ENCODE measurements around the gene TAP1. TPM values are rescaled to one million over a fixed set of nuclear protein-coding genes. Genes with fewer than 3 reads are reported as not detected.

Gene TAP1
- total and polyA plus RNA-seq, 2 donors (not counting 1 experiment from before 2014, with no cell fraction given): 126 to 184 TPM

DNA sequence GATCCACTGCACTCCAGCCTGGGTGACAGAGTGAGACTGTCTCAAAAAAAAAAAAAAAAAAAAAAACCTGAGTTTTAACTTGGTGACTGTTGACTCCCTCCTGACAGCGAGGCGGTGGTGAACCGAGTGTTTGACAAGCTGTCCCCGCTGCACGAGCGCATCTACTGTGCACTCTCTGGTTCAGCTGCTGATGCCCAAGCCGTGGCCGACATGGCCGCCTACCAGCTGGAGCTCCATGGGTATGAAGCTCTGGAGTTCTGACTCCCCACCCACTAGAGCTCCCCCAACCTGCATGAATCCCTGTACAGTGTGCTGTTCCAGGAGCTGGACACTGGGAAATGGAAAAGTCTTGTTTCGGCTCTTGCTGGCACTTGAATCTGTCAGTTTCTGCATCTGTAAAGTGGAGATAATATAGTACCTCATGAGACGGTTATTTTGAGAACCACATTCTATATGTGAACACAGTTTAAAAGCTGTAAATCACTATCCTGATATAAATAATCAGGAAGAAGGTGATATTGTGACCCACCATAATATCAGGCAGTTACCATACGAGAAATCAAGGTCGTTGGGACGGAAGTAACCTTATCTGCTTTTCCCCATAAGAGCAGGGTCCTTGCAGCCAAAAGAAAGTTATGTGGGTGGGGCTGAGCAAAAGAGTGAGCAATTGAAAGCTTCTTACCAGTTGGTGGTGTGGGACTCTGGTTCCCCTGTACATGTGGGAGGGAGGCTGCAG lies 3.8 kb upstream of the TAP1 start:
- ChIA-PET POLR2A (interaction anchor here (0.6 to 6.4 kb wide), 3 partner anchors 11 to 113 kb away, joined by 3 to 282 read pairs (median 4); partner anchors contain the start of genes PSMB8 and TAP2), CTCF (interaction anchor here (0.7 to 8.1 kb wide), 7 partner anchors 11 to 135 kb away, joined by 3 to 359 read pairs (median 6); partner anchors contain the start of genes HLA-DMB, PSMB8 and TAP2)
- DNase-seq (no peak), ATAC-seq (ENCODE audit: low read depth) (no peak)
- Histone ChIP-seq H3K9ac (ENCODE audit: low read length) (no peak overlapping the region), H3K4me2 (replicated peaks; ENCODE audit: low read depth, low read length, poor library complexity, severe bottlenecking) (peak overlapping the region; percentile 55), H3K4me1 (ENCODE audit: control insufficient read depth in 2 of 2, insufficient read depth in 2 of 2, low read length in 2 of 2) (peaks cover 31 to 40% of the 10 kb centered on the region in 2 donors), H3K27me3 (replicated peaks in 1 of 4; ENCODE audit: control extremely low read depth in 1 of 4, control insufficient read depth in 3 of 4, insufficient read depth in 4 of 4, low read length in 3 of 4) (no peaks in the 10 kb centered on the region), H3K4me3 (ENCODE audit: control extremely low read depth in 1 of 5, extremely low read depth in 1 of 5, insufficient read depth in 1 of 5, low read depth in 2 of 5, low read length in 4 of 5) (no peak overlapping the region), H4K20me1 (ENCODE audit: control insufficient read depth, insufficient read depth, low read length, poor library complexity, severe bottlenecking) (peaks cover 3% of the 10 kb centered on the region), H3K9me3 (ENCODE audit: control extremely low read depth in 1 of 3, control insufficient read depth in 2 of 3, insufficient read depth in 1 of 3, low read length in 2 of 3) (no peaks in the 10 kb centered on the region), H3K79me2 (ENCODE audit: control insufficient read depth, insufficient read depth, low read length) (peaks cover 80% of the 10 kb centered on the region), H2AFZ (ENCODE audit: insufficient read depth, low read depth, low read length, poor library complexity, severe bottlenecking) (no peak overlapping the region), H3K36me3 (replicated peaks in 1 of 2; ENCODE audit: control extremely low read depth in 1 of 2, control insufficient read depth in 1 of 2, extremely low read depth in 1 of 2, insufficient read depth in 2 of 2, low read length in 1 of 2) (peaks cover 22 to 63% of the 10 kb centered on the region in 2 experiments), H3K27ac (ENCODE audit: low read length in 2 of 2) (peak overlapping the region in 1 of 2 donors; percentile 13)
- Mint-ChIP-seq H3K4me3 (peak overlapping the region; percentile 26), H3K27me3 (no peaks in the 10 kb centered on the region), H3K27ac (peak overlapping the region; percentile 72), H3K4me1 (peaks cover 62% of the 10 kb centered on the region), H3K9me3 (ENCODE audit: insufficient read depth) (no peaks in the 10 kb centered on the region)
- intact Hi-C loops (cut with micrococcal nuclease): no loop called here
- 95% methylated on average over 9 of the region's 14 CpGs for WGBS (ENCODE audit: insufficient coverage)
- TF ChIP-seq, protein P1, sequence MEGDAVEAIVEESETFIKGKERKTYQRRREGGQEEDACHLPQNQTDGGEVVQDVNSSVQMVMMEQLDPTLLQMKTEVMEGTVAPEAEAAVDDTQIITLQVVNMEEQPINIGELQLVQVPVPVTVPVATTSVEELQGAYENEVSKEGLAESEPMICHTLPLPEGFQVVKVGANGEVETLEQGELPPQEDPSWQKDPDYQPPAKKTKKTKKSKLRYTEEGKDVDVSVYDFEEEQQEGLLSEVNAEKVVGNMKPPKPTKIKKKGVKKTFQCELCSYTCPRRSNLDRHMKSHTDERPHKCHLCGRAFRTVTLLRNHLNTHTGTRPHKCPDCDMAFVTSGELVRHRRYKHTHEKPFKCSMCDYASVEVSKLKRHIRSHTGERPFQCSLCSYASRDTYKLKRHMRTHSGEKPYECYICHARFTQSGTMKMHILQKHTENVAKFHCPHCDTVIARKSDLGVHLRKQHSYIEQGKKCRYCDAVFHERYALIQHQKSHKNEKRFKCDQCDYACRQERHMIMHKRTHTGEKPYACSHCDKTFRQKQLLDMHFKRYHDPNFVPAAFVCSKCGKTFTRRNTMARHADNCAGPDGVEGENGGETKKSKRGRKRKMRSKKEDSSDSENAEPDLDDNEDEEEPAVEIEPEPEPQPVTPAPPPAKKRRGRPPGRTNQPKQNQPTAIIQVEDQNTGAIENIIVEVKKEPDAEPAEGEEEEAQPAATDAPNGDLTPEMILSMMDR (IDR thresholded peaks at IDR 0.05): no peak

DNA sequence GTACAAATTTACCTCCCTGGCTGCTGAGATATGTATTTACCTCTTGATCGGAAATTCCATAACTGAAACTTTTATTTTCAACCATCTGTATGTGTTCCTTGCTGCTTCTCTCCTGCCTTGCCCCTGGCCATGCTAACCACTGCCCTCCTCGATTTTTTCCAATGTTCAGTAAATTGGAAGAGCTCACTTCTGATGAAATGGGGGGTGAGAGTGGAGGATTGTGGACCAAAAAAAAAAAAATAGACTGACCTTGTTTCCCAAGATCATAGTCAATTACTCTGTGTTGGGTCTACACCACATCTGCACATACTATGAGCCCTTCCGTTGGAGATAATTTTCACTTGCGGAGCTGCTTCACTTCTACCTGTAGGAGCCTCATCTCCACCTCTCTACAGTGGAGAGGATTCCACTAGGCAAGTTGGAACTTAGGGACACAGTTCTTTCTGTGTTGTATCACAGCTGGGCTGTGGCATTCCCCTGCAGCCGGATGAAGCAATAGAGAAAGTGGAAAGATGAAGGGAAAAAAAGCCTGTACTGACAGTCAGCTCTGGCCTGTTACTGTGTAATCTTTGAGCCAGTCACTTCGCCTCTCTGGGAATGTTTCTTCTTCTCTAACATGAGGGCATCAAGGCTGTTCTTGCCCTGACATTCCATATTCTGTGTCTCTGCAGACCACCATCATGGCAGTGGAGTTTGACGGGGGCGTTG lies 2.1 kb upstream of the TAP1 start:
- WGBS (ENCODE audit: insufficient coverage): 74% methylated on average over 4 of the region's 8 CpGs
- H3K79me2 ChIP-seq (ENCODE audit: control insufficient read depth, insufficient read depth, low read length): peaks cover 94% of the 10 kb centered on the region
- H4K20me1 ChIP-seq (ENCODE audit: control insufficient read depth, insufficient read depth, low read length, poor library complexity, severe bottlenecking): peaks cover 9% of the 10 kb centered on the region
- DNase-seq: no peak
- H3K4me2 ChIP-seq (replicated peaks; ENCODE audit: low read depth, low read length, poor library complexity, severe bottlenecking): peak overlapping the region; percentile 82
- peaks cover 73% of the 10 kb centered on the region for H3K4me1 Mint-ChIP-seq
- peak overlapping the region; percentile 100 for H3K27ac Mint-ChIP-seq
- no peaks in the 10 kb centered on the region for H3K9me3 ChIP-seq (ENCODE audit: control extremely low read depth in 1 of 3, control insufficient read depth in 2 of 3, insufficient read depth in 1 of 3, low read length in 2 of 3)
- CTCF ChIA-PET: interaction anchor here (1.0 to 8.1 kb wide), 13 partner anchors 8 to 159 kb away, joined by 3 to 359 read pairs (median 4); partner anchors contain the start of genes PSMB8 and TAP2
- no peak overlapping the region for H2AFZ ChIP-seq (ENCODE audit: insufficient read depth, low read depth, low read length, poor library complexity, severe bottlenecking)
- H3K4me3 Mint-ChIP-seq: peak overlapping the region; percentile 99
- no peaks in the 10 kb centered on the region for H3K9me3 Mint-ChIP-seq (ENCODE audit: insufficient read depth)
- no peak for ATAC-seq (ENCODE audit: low read depth)
- H3K27me3 Mint-ChIP-seq: no peaks in the 10 kb centered on the region
- peak overlapping the region in 1 of 2 donors; percentile 99 for H3K27ac ChIP-seq (ENCODE audit: low read length in 2 of 2)
- peaks cover 48 to 56% of the 10 kb centered on the region in 2 donors for H3K4me1 ChIP-seq (ENCODE audit: control insufficient read depth in 2 of 2, insufficient read depth in 2 of 2, low read length in 2 of 2)
- no peaks in the 10 kb centered on the region for H3K27me3 ChIP-seq (replicated peaks in 1 of 4; ENCODE audit: control extremely low read depth in 1 of 4, control insufficient read depth in 3 of 4, insufficient read depth in 4 of 4, low read length in 3 of 4)
- POLR2A ChIA-PET: interaction anchor here (0.7 to 6.4 kb wide), 4 partner anchors 12 to 117 kb away, joined by 5 to 282 read pairs (median 16); partner anchors contain the start of genes PSMB8 and TAP2
- H3K36me3 ChIP-seq (replicated peaks in 1 of 2; ENCODE audit: control extremely low read depth in 1 of 2, control insufficient read depth in 1 of 2, extremely low read depth in 1 of 2, insufficient read depth in 2 of 2, low read length in 1 of 2): peaks cover 26 to 66% of the 10 kb centered on the region in 2 experiments
- H3K9ac ChIP-seq (ENCODE audit: low read length): peak overlapping the region; percentile 99
- intact Hi-C loops (cut with micrococcal nuclease): no loop called here
- peak overlapping the region in 4 of 5 experiments; percentile 92 to 98 (median 96) for H3K4me3 ChIP-seq (ENCODE audit: control extremely low read depth in 1 of 5, extremely low read depth in 1 of 5, insufficient read depth in 1 of 5, low read depth in 2 of 5, low read length in 4 of 5)
- TF ChIP-seq, protein P1 (IDR thresholded peaks at IDR 0.05): no peak
- no peak for TF ChIP-seq EZH2 (IDR thresholded peaks at IDR 0.05; ENCODE audit: borderline replicate concordance, insufficient read depth, low read depth, low read length, poor library complexity, severe bottlenecking)
